Hepatocyte (in vitro differentiated cells): ENCODE results near the gene KCNQ4. TPM values are rescaled to one million over a fixed set of nuclear protein-coding genes. Genes with fewer than 3 reads are reported as not detected.

Source experiments
- DNase-seq: peaks from one replicate; pipeline ENCODE4 v3.0.0-alpha.2; 2016; ENCODE audit warnings: low spot score
- H2AFZ ChIP-seq: fragments of 200-600 bp; sonication (generic); 2 replicates; pipeline ENCODE4 v1.6.0; 2016; ENCODE audit warnings: antibody characterized with exemption, mild to moderate bottlenecking
- H3K27ac ChIP-seq: fragments of 200-600 bp; sonication (generic); 2 replicates; pipeline ENCODE4 v1.5.1; 2016; ENCODE audit warnings: mild to moderate bottlenecking
- H3K27me3 ChIP-seq: fragments of 200-600 bp; sonication (generic); 2 replicates; pipeline ENCODE4 v1.6.1; 2016
- H3K36me3 ChIP-seq: fragments of 200-600 bp; sonication (generic); replicated peaks from 2 replicates; pipeline ENCODE4 v1.5.1; 2016; ENCODE audit warnings: low read depth; ENCODE audit not compliant: insufficient read depth
- H3K4me1 ChIP-seq: fragments of 200-600 bp; sonication (generic); 2 replicates; pipeline ENCODE4 v1.5.1; 2016; ENCODE audit warnings: mild to moderate bottlenecking, moderate library complexity; ENCODE audit not compliant: insufficient read depth
- H3K4me2 ChIP-seq: fragments of 200-600 bp; sonication (generic); 2 replicates; pipeline ENCODE4 v1.6.0; 2016
- H3K4me3 ChIP-seq: fragments of 200-600 bp; sonication (generic); 2 replicates; pipeline ENCODE4 v1.5.1; 2016; ENCODE audit warnings: mild to moderate bottlenecking
- H3K79me2 ChIP-seq: fragments of 200-600 bp; sonication (generic); 2 replicates; pipeline ENCODE4 v1.6.0; 2017; ENCODE audit warnings: mild to moderate bottlenecking
- H3K9me2 ChIP-seq: fragments of 200-600 bp; sonication (generic); replicated peaks from 2 replicates; pipeline ENCODE4 v1.6.0; 2017; ENCODE audit warnings: mild to moderate bottlenecking; ENCODE audit not compliant: insufficient read depth
- H3K9me3 ChIP-seq: fragments of 200-600 bp; sonication (generic); 2 replicates; pipeline ENCODE4 v1.5.1; 2016; ENCODE audit warnings: low read depth, mild to moderate bottlenecking
- H4K20me1 ChIP-seq: fragments of 200-600 bp; sonication (generic); 2 replicates; pipeline ENCODE4 v1.6.0; 2016; ENCODE audit warnings: mild to moderate bottlenecking; ENCODE audit not compliant: insufficient read depth, poor library complexity, severe bottlenecking
- EZH2 ChIP-seq: fragments of 200-600 bp; sonication (generic); IDR thresholded peaks from 2 replicates; pipeline ENCODE4 v1.6.1; 2016; ENCODE audit warnings: antibody characterized with exemption, mild to moderate bottlenecking, borderline replicate concordance
- EZH2phosphoT487 ChIP-seq: fragments of 200-600 bp; sonication (generic); IDR thresholded peaks from one replicate; pipeline ENCODE4 v1.6.1; 2018; ENCODE audit warnings: antibody characterized with exemption, mild to moderate bottlenecking, low read depth, moderate library complexity; ENCODE audit not compliant: unreplicated experiment, severe bottlenecking
- WGBS: methylation state at CpG from one replicate; pipeline ENCODE4 v1.1.6; 2016; ENCODE audit warnings: low lambda C conversion rate; ENCODE audit errors: missing lambda C conversion rate; 5-methylcytosine and 5-hydroxymethylcytosine counted together
- polyA plus RNA-seq: library from polyadenylated mRNA; unstranded; fragments of >200 nt; fragmentation: Nextera tagmentation; extraction: Ambion mirVana; gene quantifications from 2 replicates; pipeline ENCODE4 v1.2.1, GENCODE V29; 2016
- total RNA-seq: library from RNA; depleted of rRNA; stranded (reverse); fragments of >200 nt; gene quantifications from 2 replicates; pipeline ENCODE4 v1.2.3, GENCODE V29; 2014
- TF ChIP-seq, protein P1 (sequence below): fragments of 200-600 bp; sonication (generic); IDR thresholded peaks from 2 replicates; pipeline ENCODE4 v1.5.1; 2016; ENCODE audit warnings: antibody characterized with exemption, mild to moderate bottlenecking; ENCODE audit not compliant: poor library complexity

Gene KCNQ4
- total and polyA plus RNA-seq, 2 experiments from 2014 or later = not detected

DNA sequence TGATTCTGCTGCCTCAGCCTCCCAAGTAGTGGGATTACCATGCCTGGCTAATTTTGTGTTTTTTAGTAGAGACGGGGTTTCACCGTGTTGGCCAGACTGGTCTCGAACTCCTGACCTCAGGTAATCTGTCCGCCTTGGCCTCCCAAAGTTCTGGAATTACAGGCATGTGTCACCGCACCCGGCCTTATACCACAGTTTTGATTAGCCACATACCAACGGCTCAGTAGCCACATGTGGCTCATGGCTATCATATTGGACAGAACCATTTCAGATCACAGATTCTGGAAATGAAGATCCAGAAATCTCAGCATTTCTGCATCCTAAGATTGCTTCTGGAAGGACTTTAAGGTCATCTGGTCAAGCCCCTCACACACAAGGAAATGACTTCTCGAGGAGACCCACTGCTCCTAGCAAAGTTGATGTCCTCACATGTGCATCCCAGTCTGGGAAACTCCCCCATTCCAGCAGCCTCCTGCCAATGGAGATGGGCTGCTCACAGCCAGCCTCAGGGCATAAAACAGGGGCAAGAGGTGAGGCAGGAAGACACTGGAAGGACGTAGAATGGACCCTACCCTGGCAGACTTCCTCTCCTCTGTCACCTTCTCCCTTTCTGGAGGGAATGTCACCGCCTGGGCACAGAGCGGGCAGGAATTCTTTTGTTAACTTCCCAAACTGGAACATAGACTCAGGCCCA, 96.0 kb downstream of the KCNQ4 start:
- Histone ChIP-seq H3K79me2 (no peaks in the 10 kb centered on the region), H2AFZ (no peak overlapping the region), H3K4me1 (no peaks in the 10 kb centered on the region), H3K36me3 (no peaks in the 10 kb centered on the region), H3K9me3 (no peaks in the 10 kb centered on the region), H3K4me2 (no peak overlapping the region), H3K9me2 (no peaks in the 10 kb centered on the region), H3K27ac (no peak overlapping the region), H4K20me1 (no peaks in the 10 kb centered on the region), H3K4me3 (no peak overlapping the region), H3K27me3 (peaks cover 15% of the 10 kb centered on the region)
- no peak for DNase-seq
- TF ChIP-seq EZH2phosphoT487 = no peak
- TF ChIP-seq, protein P1, sequence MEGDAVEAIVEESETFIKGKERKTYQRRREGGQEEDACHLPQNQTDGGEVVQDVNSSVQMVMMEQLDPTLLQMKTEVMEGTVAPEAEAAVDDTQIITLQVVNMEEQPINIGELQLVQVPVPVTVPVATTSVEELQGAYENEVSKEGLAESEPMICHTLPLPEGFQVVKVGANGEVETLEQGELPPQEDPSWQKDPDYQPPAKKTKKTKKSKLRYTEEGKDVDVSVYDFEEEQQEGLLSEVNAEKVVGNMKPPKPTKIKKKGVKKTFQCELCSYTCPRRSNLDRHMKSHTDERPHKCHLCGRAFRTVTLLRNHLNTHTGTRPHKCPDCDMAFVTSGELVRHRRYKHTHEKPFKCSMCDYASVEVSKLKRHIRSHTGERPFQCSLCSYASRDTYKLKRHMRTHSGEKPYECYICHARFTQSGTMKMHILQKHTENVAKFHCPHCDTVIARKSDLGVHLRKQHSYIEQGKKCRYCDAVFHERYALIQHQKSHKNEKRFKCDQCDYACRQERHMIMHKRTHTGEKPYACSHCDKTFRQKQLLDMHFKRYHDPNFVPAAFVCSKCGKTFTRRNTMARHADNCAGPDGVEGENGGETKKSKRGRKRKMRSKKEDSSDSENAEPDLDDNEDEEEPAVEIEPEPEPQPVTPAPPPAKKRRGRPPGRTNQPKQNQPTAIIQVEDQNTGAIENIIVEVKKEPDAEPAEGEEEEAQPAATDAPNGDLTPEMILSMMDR = no peak
- no peak for TF ChIP-seq EZH2
- 90% methylated on average over 11 of the region's 11 CpGs for WGBS

GRCh38 chr1:40880813-40881549, 97.4 kb downstream of the KCNQ4 start:
- 93% methylated on average over 6 of the region's 6 CpGs for WGBS
- no peaks in the 10 kb centered on the region for H3K9me3 ChIP-seq
- H3K27me3 ChIP-seq = peaks cover 23% of the 10 kb centered on the region
- H3K79me2 ChIP-seq = no peaks in the 10 kb centered on the region
- DNase-seq = no peak
- no peak overlapping the region for H3K4me2 ChIP-seq
- H3K27ac ChIP-seq = no peak overlapping the region
- H3K4me1 ChIP-seq = no peaks in the 10 kb centered on the region
- H2AFZ ChIP-seq = no peak overlapping the region
- no peaks in the 10 kb centered on the region for H4K20me1 ChIP-seq
- H3K4me3 ChIP-seq = no peak overlapping the region
- TF ChIP-seq, protein P1 = no peak
- TF ChIP-seq EZH2phosphoT487 (no peak), EZH2 (no peak)
- H3K9me2 ChIP-seq = no peaks in the 10 kb centered on the region
- no peaks in the 10 kb centered on the region for H3K36me3 ChIP-seq

- Histone ChIP-seq H3K4me1 (no peaks in the 10 kb centered on the region), H3K4me3 (no peak overlapping the region), H3K9me2 (no peaks in the 10 kb centered on the region), H3K4me2 (peak overlapping the region; percentile 73), H3K27me3 (peaks cover 23% of the 10 kb centered on the region), H3K79me2 (no peaks in the 10 kb centered on the region), H3K27ac (no peak overlapping the region), H2AFZ (peak overlapping the region; percentile 35), H4K20me1 (no peaks in the 10 kb centered on the region), H3K36me3 (no peaks in the 10 kb centered on the region), H3K9me3 (no peaks in the 10 kb centered on the region)
- TF ChIP-seq EZH2phosphoT487 (peak; percentile 36), EZH2 (peak; percentile 82)
- TF ChIP-seq, protein P1 = no peak
- 36% methylated on average over 39 of the region's 73 CpGs for WGBS
- DNase-seq = no peak
Measured at GRCh38 chr1:40884055-40884795, 100.6 kb downstream of the KCNQ4 start.
